SU-DHL-6 (cell line): ENCODE data around the gene COL1A1.

ENCODE experiments used
- EZH2phosphoT487 ChIP-seq: fragments of 200-600 bp; sonication (generic), shearing (Covaris generic); conservative IDR thresholded peaks from 2 replicates; pipeline ENCODE4 v1.6.1; 2018; ENCODE audit warnings: mild to moderate bottlenecking, antibody characterized with exemption, low read length, moderate library complexity, mixed read lengths
- TF ChIP-seq, protein P1 (sequence below): fragments of 200-600 bp; sonication (generic); IDR thresholded peaks from one replicate; pipeline ENCODE4 v1.5.1; 2017; ENCODE audit warnings: antibody characterized with exemption, mild to moderate bottlenecking, low read length, moderate library complexity; ENCODE audit not compliant: insufficient read depth, poor library complexity, severe bottlenecking

DNA sequence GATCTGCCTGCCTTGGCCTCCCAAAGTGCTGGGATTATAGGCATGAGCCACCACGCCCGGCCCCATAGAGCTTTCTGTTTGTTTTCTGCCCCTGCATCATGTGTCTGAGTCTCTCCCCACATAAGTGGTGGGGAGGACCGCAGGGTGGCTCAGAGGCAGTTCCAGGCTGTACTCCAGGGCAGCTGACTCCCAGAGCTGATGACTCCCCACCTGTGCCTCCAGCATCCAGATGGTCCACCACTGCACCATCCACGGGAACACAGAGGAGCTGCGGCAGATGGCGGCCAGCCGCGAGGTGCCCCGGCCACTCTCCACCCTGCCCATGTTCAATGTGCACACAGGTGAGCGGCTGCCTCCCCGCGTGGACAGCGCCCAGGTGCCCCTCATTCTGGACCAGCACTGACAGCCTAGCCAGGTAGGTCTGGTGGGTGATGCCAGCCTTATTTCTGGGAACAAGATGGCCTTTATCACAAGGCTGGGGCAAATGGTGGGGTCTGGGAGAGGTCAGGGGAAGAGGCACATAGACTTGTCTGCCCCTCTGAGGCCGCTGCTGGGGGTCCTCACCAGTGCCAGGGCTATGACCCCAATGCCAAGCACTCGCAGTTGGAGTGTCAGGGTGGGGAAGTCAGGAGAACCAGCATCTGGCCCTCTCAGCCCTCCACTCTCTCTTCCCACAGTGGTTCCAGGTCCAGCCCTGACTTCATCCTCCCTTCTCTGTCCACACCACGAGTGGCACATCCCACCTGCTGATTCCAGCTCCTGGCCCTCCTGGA is 26.2 kb downstream of the COL1A1 start:
- TF ChIP-seq, protein P1, sequence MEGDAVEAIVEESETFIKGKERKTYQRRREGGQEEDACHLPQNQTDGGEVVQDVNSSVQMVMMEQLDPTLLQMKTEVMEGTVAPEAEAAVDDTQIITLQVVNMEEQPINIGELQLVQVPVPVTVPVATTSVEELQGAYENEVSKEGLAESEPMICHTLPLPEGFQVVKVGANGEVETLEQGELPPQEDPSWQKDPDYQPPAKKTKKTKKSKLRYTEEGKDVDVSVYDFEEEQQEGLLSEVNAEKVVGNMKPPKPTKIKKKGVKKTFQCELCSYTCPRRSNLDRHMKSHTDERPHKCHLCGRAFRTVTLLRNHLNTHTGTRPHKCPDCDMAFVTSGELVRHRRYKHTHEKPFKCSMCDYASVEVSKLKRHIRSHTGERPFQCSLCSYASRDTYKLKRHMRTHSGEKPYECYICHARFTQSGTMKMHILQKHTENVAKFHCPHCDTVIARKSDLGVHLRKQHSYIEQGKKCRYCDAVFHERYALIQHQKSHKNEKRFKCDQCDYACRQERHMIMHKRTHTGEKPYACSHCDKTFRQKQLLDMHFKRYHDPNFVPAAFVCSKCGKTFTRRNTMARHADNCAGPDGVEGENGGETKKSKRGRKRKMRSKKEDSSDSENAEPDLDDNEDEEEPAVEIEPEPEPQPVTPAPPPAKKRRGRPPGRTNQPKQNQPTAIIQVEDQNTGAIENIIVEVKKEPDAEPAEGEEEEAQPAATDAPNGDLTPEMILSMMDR = no peak
- no peak for TF ChIP-seq EZH2phosphoT487
